Measurements from ENCODE around the gene KPNA6. TPM values are rescaled to one million over a fixed set of nuclear protein-coding genes. Genes with fewer than 3 reads are reported as not detected.

Gene KPNA6
- total RNA-seq, 1 experiment from 2014 or later, result 79.9 TPM

DNA sequence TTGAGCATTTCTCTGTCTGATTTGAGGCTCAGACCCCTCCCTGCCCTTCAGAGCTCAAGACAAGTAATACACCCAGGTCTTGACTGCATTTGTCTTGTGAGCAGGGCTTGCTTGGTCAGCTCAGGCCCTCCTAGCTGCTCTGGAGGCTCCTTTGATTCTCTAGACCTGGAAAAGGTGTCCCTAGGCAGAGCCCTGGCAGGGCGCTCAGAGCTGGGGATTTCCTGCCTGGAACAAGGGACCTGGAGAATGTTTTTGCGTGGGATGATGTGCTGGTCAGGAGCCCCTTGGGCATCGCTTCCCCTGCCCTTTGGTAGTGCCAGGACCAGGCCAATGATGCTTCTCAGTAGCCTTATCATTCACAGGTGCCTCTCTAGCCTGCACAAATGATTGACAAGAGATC lies 87.7 kb downstream of the KPNA6 start:
- ChIA-PET RAD21 (ENCODE audit: low non-redundant PET in 1 of 2, low total read pairs in 2 of 2, uncharacterized antibody in 2 of 2, unreplicated experiment in 2 of 2) (no interaction called here), POLR2A (no interaction called here), CTCF (no interaction called here)
- H2AFZ ChIP-seq (ENCODE audit: low read depth, low read length, poor library complexity, severe bottlenecking), result no peak overlapping the region
- DNase-seq (ENCODE audit: low read depth, low spot score), result no peak
- intact Hi-C loops (cut with micrococcal nuclease), result no loop called here
- no peak overlapping the region for H3K4me2 ChIP-seq (ENCODE audit: low read length)
- no TSS peak for BruUV-seq (replicated peaks)
- H3K4me1 ChIP-seq (ENCODE audit: control insufficient read depth in 1 of 2, insufficient read depth in 2 of 2, low read length in 2 of 2), result peaks cover 5 to 10% of the 10 kb centered on the region in 2 experiments; a peak in 3 of 4 replicates
- no peaks in the 10 kb centered on the region for H3K9me2 ChIP-seq (ENCODE audit: insufficient read depth)
- no peak for TF ChIP-seq EGR1 (IDR thresholded peaks at IDR 0.05; ENCODE audit: low read depth)
- TF ChIP-seq POLR2AphosphoS5 (IDR thresholded peaks at IDR 0.05; ENCODE audit: low read depth, low read length), result 0 out of 2 replicates have a peak, but pooled peaks have one; percentile 6
- TF ChIP-seq, protein P1, sequence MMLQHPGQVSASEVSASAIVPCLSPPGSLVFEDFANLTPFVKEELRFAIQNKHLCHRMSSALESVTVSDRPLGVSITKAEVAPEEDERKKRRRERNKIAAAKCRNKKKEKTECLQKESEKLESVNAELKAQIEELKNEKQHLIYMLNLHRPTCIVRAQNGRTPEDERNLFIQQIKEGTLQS (IDR thresholded peaks at IDR 0.05), result no peak
- H3K79me2 ChIP-seq (ENCODE audit: insufficient read depth, low read length), result 0 out of 2 replicates have a peak, but pooled peaks cover under 1% of the 10 kb centered on the region
- H3K27ac ChIP-seq (ENCODE audit: low read depth, low read length), result no peak overlapping the region
- H4K20me1 ChIP-seq (ENCODE audit: insufficient read depth), result no peaks in the 10 kb centered on the region; the same call in 1 of the 2 replicates
- no peaks in the 10 kb centered on the region for H3K27me3 ChIP-seq (ENCODE audit: insufficient read depth, low read length)
- H3K9me3 ChIP-seq (ENCODE audit: control insufficient read depth in 1 of 2, insufficient read depth in 1 of 2, low read depth in 1 of 2, low read length in 2 of 2), result no peaks in the 10 kb centered on the region
- H3K36me3 ChIP-seq (ENCODE audit: control insufficient read depth in 1 of 2, insufficient read depth in 2 of 2, low read length in 2 of 2), result peaks cover 37 to 62% of the 10 kb centered on the region in 2 experiments
- ATAC-seq, result no peak
- H3K4me3 ChIP-seq (replicated peaks in 1 of 2; ENCODE audit: low read depth in 1 of 2, low read length in 2 of 2), result no peak overlapping the region
- no peak overlapping the region for H3K9ac ChIP-seq (ENCODE audit: low read length)

GRCh38 chr1:32195972-32196823 lies 88.3 kb downstream of the KPNA6 start:
- POLR2A ChIA-PET, result no interaction called here

More at GRCh38 chr1:32195972-32196823, 88.3 kb downstream of the KPNA6 start:
- Histone ChIP-seq H3K4me3 (replicated peaks in 1 of 2; ENCODE audit: low read depth in 1 of 2, low read length in 2 of 2) (no peak overlapping the region), H3K4me2 (ENCODE audit: low read length) (no peak overlapping the region), H3K27ac (ENCODE audit: low read depth, low read length) (no peak overlapping the region), H3K27me3 (ENCODE audit: insufficient read depth, low read length) (no peaks in the 10 kb centered on the region), H3K36me3 (ENCODE audit: control insufficient read depth in 1 of 2, insufficient read depth in 2 of 2, low read length in 2 of 2) (peaks cover 33 to 58% of the 10 kb centered on the region in 2 experiments), H3K9me2 (ENCODE audit: insufficient read depth) (no peaks in the 10 kb centered on the region), H3K9me3 (ENCODE audit: control insufficient read depth in 1 of 2, insufficient read depth in 1 of 2, low read depth in 1 of 2, low read length in 2 of 2) (no peaks in the 10 kb centered on the region), H2AFZ (ENCODE audit: low read depth, low read length, poor library complexity, severe bottlenecking) (no peak overlapping the region), H3K9ac (ENCODE audit: low read length) (no peak overlapping the region), H3K4me1 (ENCODE audit: control insufficient read depth in 1 of 2, insufficient read depth in 2 of 2, low read length in 2 of 2) (peaks cover 5 to 17% of the 10 kb centered on the region in 2 experiments; a peak in 3 of 4 replicates), H4K20me1 (ENCODE audit: insufficient read depth) (no peaks in the 10 kb centered on the region; the same call in 1 of the 2 replicates), H3K79me2 (ENCODE audit: insufficient read depth, low read length) (no peaks in the 10 kb centered on the region)
- intact Hi-C loops (cut with micrococcal nuclease), result no loop called here
- DNase-seq (ENCODE audit: low read depth, low spot score) (no peak), ATAC-seq (no peak)
- TF ChIP-seq ZNF274 (IDR thresholded peaks at IDR 0.05; ENCODE audit: low read depth, low read length) (no peak), JUND (IDR thresholded peaks at IDR 0.05) (no peak), SIN3A (IDR thresholded peaks at IDR 0.05; ENCODE audit: low read depth) (no peak), TCF7L2 (IDR thresholded peaks at IDR 0.05; ENCODE audit: borderline replicate concordance, extremely low read depth, insufficient read depth, insufficient read length) (no peak), MAX (IDR thresholded peaks at IDR 0.05) (no peak)
- TF ChIP-seq, protein P2, sequence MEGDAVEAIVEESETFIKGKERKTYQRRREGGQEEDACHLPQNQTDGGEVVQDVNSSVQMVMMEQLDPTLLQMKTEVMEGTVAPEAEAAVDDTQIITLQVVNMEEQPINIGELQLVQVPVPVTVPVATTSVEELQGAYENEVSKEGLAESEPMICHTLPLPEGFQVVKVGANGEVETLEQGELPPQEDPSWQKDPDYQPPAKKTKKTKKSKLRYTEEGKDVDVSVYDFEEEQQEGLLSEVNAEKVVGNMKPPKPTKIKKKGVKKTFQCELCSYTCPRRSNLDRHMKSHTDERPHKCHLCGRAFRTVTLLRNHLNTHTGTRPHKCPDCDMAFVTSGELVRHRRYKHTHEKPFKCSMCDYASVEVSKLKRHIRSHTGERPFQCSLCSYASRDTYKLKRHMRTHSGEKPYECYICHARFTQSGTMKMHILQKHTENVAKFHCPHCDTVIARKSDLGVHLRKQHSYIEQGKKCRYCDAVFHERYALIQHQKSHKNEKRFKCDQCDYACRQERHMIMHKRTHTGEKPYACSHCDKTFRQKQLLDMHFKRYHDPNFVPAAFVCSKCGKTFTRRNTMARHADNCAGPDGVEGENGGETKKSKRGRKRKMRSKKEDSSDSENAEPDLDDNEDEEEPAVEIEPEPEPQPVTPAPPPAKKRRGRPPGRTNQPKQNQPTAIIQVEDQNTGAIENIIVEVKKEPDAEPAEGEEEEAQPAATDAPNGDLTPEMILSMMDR (IDR thresholded peaks at IDR 0.05 in 2 of 3, conservative IDR thresholded peaks at IDR 0.05 in 1 of 3; ENCODE audit: borderline replicate concordance in 1 of 3, insufficient read depth in 1 of 3, low read depth in 2 of 3, low read length in 2 of 3), result no peak
- TF ChIP-seq, protein P3, sequence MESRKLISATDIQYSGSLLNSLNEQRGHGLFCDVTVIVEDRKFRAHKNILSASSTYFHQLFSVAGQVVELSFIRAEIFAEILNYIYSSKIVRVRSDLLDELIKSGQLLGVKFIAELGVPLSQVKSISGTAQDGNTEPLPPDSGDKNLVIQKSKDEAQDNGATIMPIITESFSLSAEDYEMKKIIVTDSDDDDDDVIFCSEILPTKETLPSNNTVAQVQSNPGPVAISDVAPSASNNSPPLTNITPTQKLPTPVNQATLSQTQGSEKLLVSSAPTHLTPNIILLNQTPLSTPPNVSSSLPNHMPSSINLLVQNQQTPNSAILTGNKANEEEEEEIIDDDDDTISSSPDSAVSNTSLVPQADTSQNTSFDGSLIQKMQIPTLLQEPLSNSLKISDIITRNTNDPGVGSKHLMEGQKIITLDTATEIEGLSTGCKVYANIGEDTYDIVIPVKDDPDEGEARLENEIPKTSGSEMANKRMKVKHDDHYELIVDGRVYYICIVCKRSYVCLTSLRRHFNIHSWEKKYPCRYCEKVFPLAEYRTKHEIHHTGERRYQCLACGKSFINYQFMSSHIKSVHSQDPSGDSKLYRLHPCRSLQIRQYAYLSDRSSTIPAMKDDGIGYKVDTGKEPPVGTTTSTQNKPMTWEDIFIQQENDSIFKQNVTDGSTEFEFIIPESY (IDR thresholded peaks at IDR 0.05; ENCODE audit: extremely low read depth, insufficient replicate concordance, low read length), result no peak
- ChIA-PET CTCF (no interaction called here), RAD21 (ENCODE audit: low non-redundant PET in 1 of 2, low total read pairs in 2 of 2, uncharacterized antibody in 2 of 2, unreplicated experiment in 2 of 2) (no interaction called here)
- TSS peak; percentile 12 for BruUV-seq (replicated peaks)
